Activated naive CD8-positive, alpha-beta T cell treated with anti-CD3 and anti-CD28 coated beads for 36 hours (primary cell): ENCODE data around the gene DHDH. TPM values are rescaled to one million over a fixed set of nuclear protein-coding genes. Genes with fewer than 3 reads are reported as not detected.
A peak's percentile ranks its signal among the peaks of the same experiment; 100 is the strongest.
"Not testable (repeated sequence)": the region's sequence is repeated elsewhere in the genome, so short reads cannot be mapped to it uniquely, and the experiment has no call there.

Experiments used
- DNase-seq: peaks from one replicate; pipeline ENCODE4 v3.0.0; 2021
- H3K27ac Mint-ChIP-seq: one replicate; pipeline ENCODE4 v1.8.0; 2022; ENCODE audit warnings: mild to moderate bottlenecking, moderate library complexity, mixed read lengths
- H3K27me3 Mint-ChIP-seq: one replicate; pipeline ENCODE4 v1.8.0; 2022; ENCODE audit warnings: mild to moderate bottlenecking, mixed read lengths
- H3K36me3 Mint-ChIP-seq: one replicate; pipeline ENCODE4 v1.8.0; 2021; ENCODE audit warnings: mild to moderate bottlenecking, mixed read lengths
- H3K4me1 Mint-ChIP-seq: one replicate; pipeline ENCODE4 v1.8.0; 2021; ENCODE audit warnings: mixed read lengths
- H3K4me3 Mint-ChIP-seq: one replicate; pipeline ENCODE4 v1.8.0; 2022; ENCODE audit warnings: mild to moderate bottlenecking, moderate library complexity, mixed read lengths
- H3K9me3 Mint-ChIP-seq: one replicate; pipeline ENCODE4 v1.8.0; 2022; ENCODE audit warnings: mixed read lengths
- total RNA-seq, 2 experiments: library from RNA; stranded (reverse); gene quantifications; one replicate each; pipeline ENCODE4 v1.2.3, GENCODE V29; 2021

The DHDH gene
- total RNA-seq: 1 to 10 TPM in 1 of 2 experiments, under 1 TPM in 1; 0.74 to 1.1 TPM

GRCh38 chr19:48933382-48933932, at the start of gene DHDH:
Gene DHDH (plus strand): TSS chr19:48933699. CDS start chr19:48933722, 23 bp downstream.
- Mint-ChIP-seq H3K27me3 (peaks cover 6% of the 10 kb centered on the region), H3K27ac (peak within 1 kb of the TSS; percentile 25), H3K9me3 (no peaks in the 10 kb centered on the region), H3K4me3 (peak within 1 kb of the TSS; percentile 79), H3K4me1 (peaks cover 10% of the 10 kb centered on the region), H3K36me3 (no peaks in the 10 kb centered on the region)
- DNase-seq: peak; percentile 85

GRCh38 chr19:48883726-48884125, 49.8 kb upstream of the DHDH start:
- Mint-ChIP-seq H3K27me3 (no peaks in the 10 kb centered on the region), H3K4me1 (peaks cover under 1% of the 10 kb centered on the region), H3K27ac (no peak overlapping the region)

GRCh38 chr19:48887861-48888612, 45.5 kb upstream of the DHDH start:
- no peak overlapping the region for H3K4me3 Mint-ChIP-seq
- H3K36me3 Mint-ChIP-seq: no peaks in the 10 kb centered on the region
- no peaks in the 10 kb centered on the region for H3K4me1 Mint-ChIP-seq
- no peak overlapping the region for H3K27ac Mint-ChIP-seq
- peaks cover 8% of the 10 kb centered on the region for H3K27me3 Mint-ChIP-seq
- no peak for DNase-seq
- H3K9me3 Mint-ChIP-seq: no peaks in the 10 kb centered on the region

More at GRCh38 chr19:48883726-48884125, 49.8 kb upstream of the DHDH start:
- no peak for DNase-seq
- peaks cover under 1% of the 10 kb centered on the region for H3K36me3 Mint-ChIP-seq
- H3K4me3 Mint-ChIP-seq: no peak overlapping the region
- no peaks in the 10 kb centered on the region for H3K9me3 Mint-ChIP-seq

DNA sequence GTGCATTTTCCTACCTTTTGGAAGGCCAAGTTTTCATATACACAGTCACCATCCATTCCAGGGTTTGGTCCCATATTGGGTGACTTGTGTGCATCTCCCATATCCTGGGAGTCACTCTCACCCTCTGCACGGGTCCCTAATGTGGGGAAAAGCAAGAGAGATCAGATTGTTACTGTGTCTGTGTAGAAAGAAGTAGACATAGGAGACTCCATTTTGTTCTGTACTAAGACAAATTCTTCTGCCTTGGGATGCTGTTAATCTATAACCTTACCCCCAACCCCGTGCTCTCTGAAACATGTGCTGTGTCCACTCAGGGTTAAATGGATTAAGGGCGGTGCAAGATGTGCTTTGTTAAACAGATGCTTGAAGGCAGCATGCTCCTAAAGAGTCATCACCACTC, 44.0 kb upstream of the DHDH start:
- peaks cover 18% of the 10 kb centered on the region for H3K27me3 Mint-ChIP-seq
- not testable (repeated sequence) for H3K36me3 Mint-ChIP-seq, H3K4me1 Mint-ChIP-seq, DNase-seq, H3K9me3 Mint-ChIP-seq, H3K4me3 Mint-ChIP-seq, H3K27ac Mint-ChIP-seq

DNA sequence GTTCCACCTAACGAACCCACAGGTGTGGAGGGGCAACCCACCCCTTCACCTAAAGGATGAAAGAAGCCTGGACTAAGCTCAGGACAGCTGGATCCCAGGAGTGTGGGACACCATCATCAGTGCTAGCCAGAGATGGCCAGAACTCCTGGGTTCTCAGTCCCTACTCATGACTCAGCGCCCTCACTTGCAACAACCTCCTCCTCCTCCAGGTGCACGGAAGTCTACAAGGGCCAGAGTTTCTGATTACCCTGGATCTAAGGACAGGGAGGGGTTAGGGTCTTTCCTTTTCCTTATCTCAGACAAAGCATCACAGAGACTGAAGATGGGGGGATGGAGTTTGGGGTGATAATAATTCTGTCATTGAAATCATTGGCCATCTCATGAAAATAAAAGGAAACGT, 42.9 kb upstream of the DHDH start:
- no peaks in the 10 kb centered on the region for H3K36me3 Mint-ChIP-seq
- H3K4me3 Mint-ChIP-seq: no peak overlapping the region
- H3K27ac Mint-ChIP-seq: no peak overlapping the region
- DNase-seq: no peak
- H3K27me3 Mint-ChIP-seq: peaks cover 28% of the 10 kb centered on the region
- H3K9me3 Mint-ChIP-seq: no peaks in the 10 kb centered on the region
- H3K4me1 Mint-ChIP-seq: peaks cover 7% of the 10 kb centered on the region

GRCh38 chr19:48895226-48895625, 38.3 kb upstream of the DHDH start:
- DNase-seq: no peak
- Mint-ChIP-seq H3K36me3 (peaks cover 2% of the 10 kb centered on the region), H3K27me3 (peaks cover 36% of the 10 kb centered on the region), H3K27ac (no peak overlapping the region), H3K9me3 (no peaks in the 10 kb centered on the region), H3K4me1 (peaks cover 23% of the 10 kb centered on the region), H3K4me3 (peak overlapping the region; percentile 57)

DNA sequence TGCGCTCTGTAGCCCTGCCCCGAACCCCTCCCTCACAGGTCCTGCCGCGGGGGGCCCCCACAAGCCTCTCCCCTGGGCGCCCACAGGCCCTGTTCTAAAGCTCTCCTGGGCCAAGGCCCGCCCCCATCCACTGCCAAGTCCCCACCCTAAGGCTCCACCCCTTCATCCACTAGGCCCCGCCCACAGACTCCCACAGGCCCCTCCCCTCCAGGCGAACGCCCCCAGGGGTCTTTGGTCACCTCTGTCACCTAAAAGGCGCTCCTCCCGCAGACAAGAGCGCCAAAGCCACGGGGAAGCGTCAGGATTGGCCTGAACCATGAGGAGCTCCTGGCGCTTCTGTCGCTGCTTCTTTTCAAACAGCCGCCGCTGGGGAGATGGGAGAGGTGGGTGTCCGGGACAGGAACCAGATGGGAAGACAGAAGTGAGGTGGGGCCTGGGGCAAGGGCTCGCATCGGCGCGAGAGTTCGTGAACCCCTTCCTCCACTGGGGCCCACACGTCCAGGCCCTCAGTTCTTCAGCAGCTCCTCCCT, 37.2 kb upstream of the DHDH start:
- H3K27ac Mint-ChIP-seq: no peak overlapping the region
- peak; percentile 64 for DNase-seq
- H3K4me1 Mint-ChIP-seq: peaks cover 28% of the 10 kb centered on the region
- peaks cover 32% of the 10 kb centered on the region for H3K27me3 Mint-ChIP-seq
- H3K36me3 Mint-ChIP-seq: peaks cover 10% of the 10 kb centered on the region
- no peaks in the 10 kb centered on the region for H3K9me3 Mint-ChIP-seq
- H3K4me3 Mint-ChIP-seq: peak overlapping the region; percentile 57

GRCh38 chr19:48897181-48897580, 36.3 kb upstream of the DHDH start:
- Mint-ChIP-seq H3K4me1 (peaks cover 34% of the 10 kb centered on the region), H3K4me3 (no peak overlapping the region), H3K27ac (no peak overlapping the region), H3K27me3 (peaks cover 32% of the 10 kb centered on the region), H3K36me3 (peaks cover 14% of the 10 kb centered on the region), H3K9me3 (no peaks in the 10 kb centered on the region)
- no peak for DNase-seq

- DNase-seq, H3K9me3 Mint-ChIP-seq: not testable (repeated sequence)
- Mint-ChIP-seq H3K4me1 (peaks cover 38% of the 10 kb centered on the region), H3K27me3 (peaks cover 19% of the 10 kb centered on the region), H3K36me3 (peaks cover 26% of the 10 kb centered on the region), H3K27ac (peak overlapping the region; percentile 98), H3K4me3 (peak overlapping the region; percentile 97)
Measured at GRCh38 chr19:48899386-48899749, 34.1 kb upstream of the DHDH start.

DNA sequence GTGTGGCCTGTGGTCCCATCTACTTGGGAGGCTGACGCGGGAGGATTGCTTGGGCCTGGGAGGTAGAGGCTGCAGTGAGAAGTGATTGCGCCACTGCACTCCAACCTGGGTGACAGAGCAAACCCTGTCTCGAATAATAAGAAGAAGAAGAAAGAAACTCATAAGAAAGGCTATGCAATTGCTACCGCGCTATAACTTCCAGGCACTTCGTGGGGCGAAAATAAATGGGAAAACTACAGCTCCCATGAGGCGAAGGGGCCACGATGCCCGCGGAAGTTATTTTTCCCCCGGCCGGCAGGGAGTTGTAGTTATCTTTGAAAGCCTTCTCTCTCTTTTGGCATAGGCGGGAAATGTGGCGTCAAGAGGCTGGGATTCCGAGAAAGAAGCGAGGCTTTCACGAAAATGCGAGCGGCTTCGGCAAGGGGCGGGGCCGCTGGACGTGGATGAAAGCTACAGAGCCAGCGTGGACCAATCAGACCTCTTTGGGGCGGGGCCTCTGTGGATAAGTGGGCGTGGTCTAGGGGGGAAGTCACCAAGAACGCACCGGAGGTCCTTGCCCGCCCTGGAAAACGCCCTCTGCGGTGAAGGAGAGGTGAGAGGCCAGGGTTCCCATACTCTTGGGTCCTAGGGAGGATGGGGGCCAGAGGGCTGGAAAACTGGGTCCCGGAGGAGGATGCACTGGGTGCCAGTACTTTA, 33.6 kb upstream of the DHDH start, which contains the start of gene NUCB1:
Gene NUCB1, plus strand, starts transcription at position 532 of the 696 bp plus-strand sequence. CDS start 485 bp downstream, outside the sequence.
- Mint-ChIP-seq H3K27ac (peak within 1 kb of the TSS; percentile 98), H3K27me3 (peaks cover 14% of the 10 kb centered on the region), H3K36me3 (peaks cover 31% of the 10 kb centered on the region), H3K9me3 (no peaks in the 10 kb centered on the region), H3K4me3 (peak within 1 kb of the TSS; percentile 97), H3K4me1 (peaks cover 36% of the 10 kb centered on the region)
- peak; percentile 99 for DNase-seq

- Mint-ChIP-seq H3K36me3 (peaks cover 37% of the 10 kb centered on the region), H3K27me3 (peaks cover 6% of the 10 kb centered on the region), H3K4me3 (peak overlapping the region; percentile 97), H3K27ac (peak overlapping the region; percentile 98), H3K9me3 (no peaks in the 10 kb centered on the region), H3K4me1 (peaks cover 29% of the 10 kb centered on the region)
- peak; percentile 21 for DNase-seq
Measured at GRCh38 chr19:48900477-48901406, 32.8 kb upstream of the DHDH start.

GRCh38 chr19:48902291-48902690, 31.2 kb upstream of the DHDH start:
- not testable (repeated sequence) for H3K9me3 Mint-ChIP-seq, H3K27me3 Mint-ChIP-seq, DNase-seq, H3K4me3 Mint-ChIP-seq
- Mint-ChIP-seq H3K36me3 (peaks cover 44% of the 10 kb centered on the region), H3K27ac (peak overlapping the region; percentile 39), H3K4me1 (peaks cover 22% of the 10 kb centered on the region)

- not testable (repeated sequence) for H3K27me3 Mint-ChIP-seq, H3K27ac Mint-ChIP-seq, H3K4me3 Mint-ChIP-seq, H3K9me3 Mint-ChIP-seq, DNase-seq
- H3K4me1 Mint-ChIP-seq: peaks cover 22% of the 10 kb centered on the region
- peaks cover 48% of the 10 kb centered on the region for H3K36me3 Mint-ChIP-seq
Measured at GRCh38 chr19:48903788-48904187, 29.7 kb upstream of the DHDH start.

GRCh38 chr19:48905664-48906063, 27.8 kb upstream of the DHDH start:
- Mint-ChIP-seq H3K4me3 (no peak overlapping the region), H3K36me3 (peaks cover 51% of the 10 kb centered on the region), H3K27me3 (no peaks in the 10 kb centered on the region), H3K4me1 (peaks cover 15% of the 10 kb centered on the region), H3K27ac (no peak overlapping the region), H3K9me3 (no peaks in the 10 kb centered on the region)
- DNase-seq: no peak
